Measurements from ENCODE around the gene EXOSC7.

GRCh38 chr3:45035441-45036301 is 59.6 kb downstream of the EXOSC7 start:
- TF ChIP-seq CTCF (optimal IDR thresholded peaks at IDR 0.05 in 1 of 3, IDR thresholded peaks at IDR 0.05 in 1 of 3, conservative IDR thresholded peaks at IDR 0.05 in 1 of 3; ENCODE audit: extremely low read depth in 1 of 3, insufficient read depth in 2 of 3, low read length in 3 of 3) = peak in 1 of 3 experiments; percentile 1
- TF ChIP-seq EZH2 (IDR thresholded peaks at IDR 0.05; ENCODE audit: low read length) = no peak

Data from keratinocyte (primary cell).